Measurements from ENCODE around the gene RHBDL1.

DNA sequence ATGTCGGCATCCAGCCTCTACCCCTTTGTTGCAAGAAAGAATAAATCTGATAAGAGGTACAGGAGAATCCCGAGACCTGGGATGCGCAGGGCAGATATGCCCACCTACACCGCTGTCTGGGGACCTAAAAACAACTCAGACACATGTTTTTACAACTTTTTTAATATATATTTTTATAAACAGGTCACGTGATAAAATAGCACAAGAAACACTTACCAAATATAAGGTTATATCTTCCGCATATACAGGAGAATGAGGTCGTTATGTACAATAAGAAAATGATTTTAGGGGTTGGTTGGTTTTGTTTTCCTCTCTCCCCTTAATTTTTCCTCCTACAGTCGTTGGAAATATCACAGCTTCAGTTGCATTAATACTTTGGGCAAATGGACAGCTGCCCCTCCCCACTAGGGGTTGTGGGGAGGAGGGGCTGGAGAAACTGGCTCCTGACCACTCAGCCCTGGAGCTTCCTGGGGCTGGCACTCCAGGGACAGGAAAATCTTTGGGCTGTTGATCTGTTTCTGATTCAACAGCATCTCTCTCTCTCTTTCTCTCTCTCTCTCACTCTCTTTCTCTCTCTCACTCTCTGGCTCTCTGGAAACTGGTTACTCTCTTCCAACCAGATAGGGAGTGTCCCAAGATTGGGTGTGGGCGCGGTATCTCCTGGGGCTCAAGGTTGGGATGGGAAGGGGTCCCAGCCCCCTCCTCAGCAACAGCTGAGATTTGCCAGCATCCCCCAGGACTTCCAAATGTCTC, 17.1 kb downstream of the RHBDL1 start:
- TF ChIP-seq EZH2 (IDR thresholded peaks at IDR 0.05; ENCODE audit: low read length, unreplicated experiment), result no peak
- TF ChIP-seq, protein P1, sequence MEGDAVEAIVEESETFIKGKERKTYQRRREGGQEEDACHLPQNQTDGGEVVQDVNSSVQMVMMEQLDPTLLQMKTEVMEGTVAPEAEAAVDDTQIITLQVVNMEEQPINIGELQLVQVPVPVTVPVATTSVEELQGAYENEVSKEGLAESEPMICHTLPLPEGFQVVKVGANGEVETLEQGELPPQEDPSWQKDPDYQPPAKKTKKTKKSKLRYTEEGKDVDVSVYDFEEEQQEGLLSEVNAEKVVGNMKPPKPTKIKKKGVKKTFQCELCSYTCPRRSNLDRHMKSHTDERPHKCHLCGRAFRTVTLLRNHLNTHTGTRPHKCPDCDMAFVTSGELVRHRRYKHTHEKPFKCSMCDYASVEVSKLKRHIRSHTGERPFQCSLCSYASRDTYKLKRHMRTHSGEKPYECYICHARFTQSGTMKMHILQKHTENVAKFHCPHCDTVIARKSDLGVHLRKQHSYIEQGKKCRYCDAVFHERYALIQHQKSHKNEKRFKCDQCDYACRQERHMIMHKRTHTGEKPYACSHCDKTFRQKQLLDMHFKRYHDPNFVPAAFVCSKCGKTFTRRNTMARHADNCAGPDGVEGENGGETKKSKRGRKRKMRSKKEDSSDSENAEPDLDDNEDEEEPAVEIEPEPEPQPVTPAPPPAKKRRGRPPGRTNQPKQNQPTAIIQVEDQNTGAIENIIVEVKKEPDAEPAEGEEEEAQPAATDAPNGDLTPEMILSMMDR (conservative IDR thresholded peaks at IDR 0.05; ENCODE audit: low read depth, low read length), result no peak

All from PC-3 (cell line).